HG02884 (cell line): ENCODE data around the gene UNCX.
"Not testable (repeated sequence)": the region's sequence is repeated elsewhere in the genome, so short reads cannot be mapped to it uniquely, and the experiment has no call there.

Experiments
- ATAC-seq: cut with Tn5 transposase; IDR thresholded peaks from one replicate; pipeline ENCODE4 v1.9.1; 2021; ENCODE audit warnings: mild to moderate bottlenecking, moderate library complexity; ENCODE audit not compliant: unreplicated experiment

The UNCX gene

GRCh38 chr7:1274121-1274875, 41.6 kb downstream of the UNCX start:
- ATAC-seq = no peak

DNA sequence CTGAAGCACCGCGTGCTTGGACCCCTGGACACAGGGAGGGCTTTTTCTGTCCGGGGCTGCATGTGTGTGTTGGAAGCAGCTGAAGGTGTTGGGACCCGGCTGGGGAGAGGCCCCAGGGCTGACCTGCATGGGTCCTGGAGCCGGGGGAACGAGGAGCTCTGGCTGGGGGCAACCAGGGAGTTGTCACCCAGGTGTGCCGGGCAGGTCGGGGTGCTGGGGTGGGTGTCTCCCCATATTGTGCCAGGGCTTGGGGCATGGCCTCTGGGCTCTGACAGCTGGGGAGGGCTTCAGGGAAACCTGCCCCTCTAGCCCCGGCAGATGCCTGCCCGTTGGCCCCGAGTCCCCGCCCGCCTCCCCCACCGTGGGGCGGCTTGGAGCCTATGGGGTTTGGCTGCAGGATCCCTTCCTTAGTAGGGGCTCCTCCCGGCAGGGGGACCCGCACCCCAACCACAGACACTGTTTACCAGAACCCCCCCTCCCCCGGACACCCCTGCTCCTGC, 42.3 kb downstream of the UNCX start:
- ATAC-seq = no peak

DNA sequence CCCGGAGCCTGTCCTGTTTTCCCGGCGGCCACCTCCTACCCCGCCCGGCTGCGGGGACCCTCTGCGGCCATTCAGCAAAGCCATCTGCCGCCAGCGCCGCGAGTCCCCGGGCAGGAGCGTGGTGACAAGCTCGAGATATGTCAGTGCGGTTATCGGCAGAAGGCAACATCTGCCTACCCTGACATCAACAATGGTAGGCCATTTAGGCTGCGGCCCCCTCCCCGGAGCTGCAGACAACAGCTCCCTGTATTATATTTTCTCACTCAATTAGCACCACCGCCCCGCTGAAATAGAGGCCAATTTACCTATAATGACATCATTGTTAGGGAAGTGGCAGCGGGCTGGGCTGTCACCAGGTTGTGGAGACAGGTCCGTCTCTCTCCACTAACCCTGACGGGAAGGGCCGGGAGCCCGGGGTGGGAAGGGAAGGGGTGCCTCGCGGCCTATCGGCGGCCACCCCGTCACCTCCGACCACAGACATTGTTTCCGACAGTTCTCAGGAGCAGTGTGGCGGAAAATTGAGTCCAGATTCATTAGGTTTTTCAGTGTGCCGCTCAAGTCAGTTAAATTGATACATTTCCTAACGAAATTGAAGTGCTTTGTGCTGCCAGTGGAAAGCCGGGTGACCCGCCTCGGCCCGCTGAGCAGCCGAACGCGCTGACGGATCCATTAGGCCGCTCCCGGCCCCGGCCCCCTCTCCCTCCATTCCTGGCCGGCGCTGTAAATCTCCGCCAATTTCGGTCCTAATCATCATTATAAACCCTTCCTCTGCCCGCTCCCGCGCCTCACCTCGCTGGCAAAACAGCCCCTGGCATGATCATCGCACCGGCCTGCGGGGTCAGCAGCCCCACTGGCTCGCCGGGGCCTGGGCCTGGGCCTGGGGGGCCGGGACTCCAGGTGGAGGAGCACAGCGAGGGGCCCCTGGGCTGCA, 43.0 kb downstream of the UNCX start:
- ATAC-seq = no peak

GRCh38 chr7:1276626-1277175, 44.0 kb downstream of the UNCX start:
- no peak for ATAC-seq

DNA sequence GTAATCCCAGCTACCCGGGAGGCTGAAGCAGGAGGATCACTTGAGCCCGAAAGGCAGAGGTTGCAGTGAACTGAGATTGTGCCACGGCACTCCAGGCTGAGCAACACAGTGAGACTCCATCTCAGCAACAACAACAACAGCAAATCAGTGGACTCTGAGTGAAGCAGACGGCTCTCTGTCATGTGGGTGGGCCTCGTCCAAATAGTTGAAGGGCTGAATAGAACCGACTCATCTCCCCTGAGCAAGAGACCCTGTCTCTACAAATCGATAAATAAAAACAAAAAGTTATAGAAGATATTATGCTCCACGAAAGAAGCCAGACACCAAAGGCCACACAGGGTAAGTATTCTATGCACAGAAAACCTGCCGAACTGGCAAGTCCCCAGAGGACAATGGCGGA, 45.9 kb downstream of the UNCX start:
- ATAC-seq = no peak

- ATAC-seq = no peak
These were observed 46.4 kb downstream of the UNCX start for GRCh38 chr7:1279041-1279440.

DNA sequence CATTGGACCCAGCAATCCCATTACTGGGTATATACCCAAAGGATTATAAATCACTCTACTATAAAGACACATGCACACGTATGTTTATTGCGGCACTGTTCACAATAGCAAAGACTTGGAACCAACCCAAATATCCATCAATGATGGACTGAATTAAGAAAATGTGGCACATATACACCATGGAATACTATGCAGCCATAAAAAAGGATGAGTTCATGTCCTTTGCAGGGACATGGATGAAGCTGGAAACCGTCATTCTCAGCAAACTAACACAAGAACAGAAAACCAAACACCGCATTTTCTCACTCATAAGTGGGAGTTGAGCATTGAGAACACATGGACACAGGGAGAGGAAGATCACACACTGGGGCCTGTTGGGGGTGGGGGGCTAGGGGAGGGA, 47.2 kb downstream of the UNCX start:
- not testable (repeated sequence) for ATAC-seq

- no peak for ATAC-seq
These were observed 48.4 kb downstream of the UNCX start for GRCh38 chr7:1281068-1281467.

DNA sequence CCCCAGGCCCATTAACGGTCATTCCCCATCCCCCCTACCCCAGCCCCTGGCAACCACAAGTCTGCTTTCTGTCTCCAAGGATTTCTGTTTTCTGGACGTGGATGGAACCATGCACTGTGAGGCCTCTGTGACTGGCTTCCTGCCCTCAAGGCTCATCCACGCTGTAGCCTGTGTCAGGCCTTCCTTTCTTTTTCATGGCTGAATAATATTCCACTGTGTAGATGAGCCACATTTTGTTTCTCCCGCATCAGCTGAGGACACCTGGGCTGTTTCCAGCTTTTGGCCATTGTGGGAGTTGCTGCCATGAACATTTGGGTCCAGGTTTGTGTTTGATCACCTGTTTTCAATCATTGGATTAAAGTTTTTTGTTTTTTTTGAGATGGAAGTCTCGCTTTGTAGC, 50.0 kb downstream of the UNCX start:
- no peak for ATAC-seq

DNA sequence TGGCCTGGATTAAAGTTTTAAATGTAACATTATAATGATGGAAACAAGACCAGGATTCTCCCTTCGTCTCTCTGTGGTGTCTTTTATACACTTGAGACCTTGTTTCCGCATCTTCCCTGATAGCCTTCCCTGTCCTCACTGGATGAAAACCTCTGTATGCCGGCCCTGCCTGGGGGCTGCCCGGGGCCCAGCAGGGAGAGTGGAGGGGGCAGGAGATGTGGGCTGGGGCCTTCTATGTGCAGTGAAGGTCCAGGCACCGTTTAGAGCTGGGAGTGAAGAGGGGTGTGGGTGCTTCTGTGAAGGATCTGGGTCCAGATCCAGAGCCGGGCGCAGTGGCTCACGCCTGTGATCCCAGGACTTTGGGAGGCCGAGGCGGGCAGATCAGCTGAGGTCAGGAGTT, 50.7 kb downstream of the UNCX start:
- no peak for ATAC-seq

DNA sequence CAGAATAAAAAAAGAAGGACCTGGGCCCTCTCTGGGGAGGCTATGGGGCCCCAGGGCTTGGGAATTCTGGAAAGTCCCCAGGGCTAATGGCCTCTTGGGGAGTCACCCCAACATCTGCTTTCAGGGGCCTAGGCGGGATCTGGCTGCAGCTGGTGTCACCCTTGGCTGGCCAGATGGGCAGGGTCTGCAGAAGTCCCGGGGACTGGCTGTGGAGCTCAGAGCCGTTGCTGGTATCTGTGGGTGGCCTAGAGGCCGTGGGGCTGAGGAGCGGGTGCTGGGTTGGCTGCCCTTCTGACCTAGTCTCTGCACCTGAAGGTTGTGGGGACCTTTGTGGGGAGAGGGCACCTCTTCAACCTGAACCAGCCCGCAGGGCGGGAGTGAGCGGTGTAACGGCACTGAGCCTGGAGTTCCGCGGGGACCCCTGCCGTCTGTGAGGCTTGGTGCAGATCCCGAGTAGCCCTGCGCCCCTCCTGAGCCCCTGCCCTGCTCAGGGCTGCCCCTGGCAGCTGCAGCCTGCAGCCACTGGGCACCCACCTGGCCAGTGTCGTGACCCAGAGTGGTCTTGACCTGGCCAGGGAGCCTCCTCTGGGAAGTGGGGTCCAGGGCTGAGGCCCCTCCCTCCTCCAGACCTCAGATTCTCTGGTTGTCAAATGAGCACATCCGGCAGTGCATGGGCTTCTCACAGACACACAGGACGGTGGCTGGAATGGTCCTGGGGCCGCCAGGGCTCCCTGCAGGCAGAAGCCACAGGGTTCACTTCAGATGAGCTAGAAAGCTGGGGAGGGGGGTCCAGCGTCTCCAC, 51.5 kb downstream of the UNCX start:
- ATAC-seq = no peak

DNA sequence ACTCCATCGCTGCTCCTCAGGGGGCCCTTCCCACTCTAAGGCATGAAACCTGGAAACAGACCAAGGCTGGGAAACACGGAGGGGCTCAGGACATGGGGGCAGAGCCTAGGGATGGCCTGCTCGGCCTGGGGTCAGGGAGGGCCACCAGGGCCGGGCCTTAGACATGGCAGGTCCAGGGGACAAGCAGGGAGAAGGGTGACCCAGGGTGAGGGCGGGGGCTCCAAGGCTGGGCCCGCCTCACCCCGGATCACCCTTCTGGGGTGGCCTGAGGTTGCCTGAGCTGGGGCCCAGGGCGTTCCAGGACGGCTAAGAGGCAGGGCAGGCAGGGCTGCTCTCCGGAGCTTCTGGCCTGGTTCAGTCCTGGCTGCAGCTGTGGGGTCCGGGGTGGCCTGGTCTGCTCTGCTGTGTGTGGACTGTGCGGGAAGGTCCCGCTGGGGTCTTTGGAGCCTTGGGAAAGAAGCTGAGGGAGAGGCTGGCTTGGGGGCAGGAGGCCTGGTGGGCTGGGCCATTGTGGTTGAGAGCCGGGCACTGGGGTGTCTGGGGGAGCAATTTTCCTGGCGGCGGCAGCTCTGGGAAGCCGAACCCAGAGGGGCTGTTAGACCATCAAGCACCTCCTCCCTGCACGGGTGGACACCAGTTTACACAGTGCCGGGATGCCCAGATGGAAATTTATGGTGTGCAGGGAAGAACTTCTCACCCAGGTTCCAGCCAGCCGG, 52.2 kb downstream of the UNCX start:
- ATAC-seq = no peak

GRCh38 chr7:1285556-1286301, 53.1 kb downstream of the UNCX start:
- no peak for ATAC-seq
